GM21786 (cell line): Measurements from ENCODE around the gene GLI3.

ENCODE experiments used
- ATAC-seq: cut with Tn5 transposase; IDR thresholded peaks from one replicate; pipeline ENCODE4 v1.9.1; 2021; ENCODE audit not compliant: unreplicated experiment

The GLI3 gene

DNA sequence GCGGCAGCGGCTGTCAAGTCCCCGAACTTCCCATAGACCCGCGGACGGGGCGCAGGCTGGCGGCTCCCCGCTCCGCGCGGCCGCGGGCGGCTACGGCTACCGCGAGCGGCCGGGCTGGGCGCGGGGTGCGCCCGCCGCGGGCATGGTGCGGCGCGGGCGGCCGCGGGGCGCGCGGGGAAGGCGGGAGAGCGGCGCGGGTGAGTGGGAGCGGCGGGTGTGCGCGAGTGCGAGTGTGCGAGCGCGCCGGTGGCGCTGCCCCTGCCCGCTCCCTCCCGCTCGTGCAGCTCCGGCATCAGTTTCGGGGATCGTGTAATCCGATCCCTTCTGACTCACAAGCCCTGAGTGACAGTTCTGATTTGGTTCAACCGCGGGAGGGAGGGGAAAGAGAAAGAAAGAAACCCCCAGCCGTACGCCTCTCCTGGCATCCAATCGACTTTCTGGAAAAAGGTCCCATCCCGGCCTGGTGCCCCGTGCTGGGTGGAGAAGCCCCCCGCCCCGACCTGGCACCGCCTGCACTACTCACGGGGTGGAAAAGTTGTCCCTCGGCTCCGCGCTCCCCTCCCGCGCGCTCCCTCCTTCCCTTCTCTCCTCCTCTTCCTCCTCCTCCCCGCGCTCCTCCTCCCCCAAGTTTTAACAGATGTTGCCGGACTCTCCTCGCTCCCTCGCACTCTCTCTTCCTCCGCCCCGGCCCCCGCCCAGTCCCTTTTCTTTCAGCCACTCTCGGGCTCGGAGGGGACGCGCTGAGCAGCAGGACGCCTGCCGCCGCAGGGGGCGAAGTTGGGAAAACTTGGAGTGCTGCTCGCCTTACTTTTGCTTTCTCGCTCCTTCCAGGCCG, at the start of gene GLI3:
GLI3 (minus strand) TSS at position 234 of the 835 bp plus-strand sequence. CDS start 13,956 bp downstream, outside the sequence.
- ATAC-seq: no peak

DNA sequence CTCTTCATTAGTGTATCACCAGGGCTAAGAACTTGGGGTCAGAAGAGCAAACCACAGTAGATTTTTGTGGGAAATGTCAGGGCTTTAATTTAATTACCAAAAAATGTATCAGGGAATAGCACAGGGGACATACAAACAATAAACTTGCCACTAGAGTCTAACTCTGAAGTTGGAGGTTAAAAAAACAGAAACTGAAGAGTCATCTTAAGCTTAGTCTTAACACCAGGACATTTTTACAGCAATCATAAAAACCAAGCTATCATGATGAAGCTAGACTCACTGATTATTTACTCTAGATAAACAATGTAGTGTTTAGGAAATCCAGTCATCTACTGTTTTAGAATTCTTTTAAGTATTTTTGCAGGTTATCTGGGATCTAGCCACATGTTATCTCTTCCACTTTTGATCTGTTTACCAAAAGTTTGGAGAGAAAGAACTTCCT, 48.4 kb upstream of the GLI3 start:
- no peak for ATAC-seq

DNA sequence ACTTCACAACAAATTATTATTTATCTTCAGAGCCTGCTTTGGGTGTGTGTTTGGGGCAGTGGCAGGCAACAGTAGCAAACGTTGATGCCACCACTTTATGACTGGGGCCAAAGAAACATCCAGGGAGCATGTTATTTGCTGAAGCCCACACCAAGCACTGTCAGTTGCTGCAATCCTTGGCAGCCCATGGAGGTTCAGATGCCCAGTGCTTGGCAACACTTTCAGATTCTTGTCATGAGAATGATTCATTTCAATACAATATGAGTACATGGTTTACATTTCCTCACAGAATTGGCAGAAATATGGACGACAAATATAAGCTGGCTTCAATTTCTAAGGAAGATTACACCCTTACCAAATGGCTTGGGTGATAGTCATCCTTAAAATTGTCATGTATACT, 46.5 kb upstream of the GLI3 start:
- ATAC-seq: no peak

DNA sequence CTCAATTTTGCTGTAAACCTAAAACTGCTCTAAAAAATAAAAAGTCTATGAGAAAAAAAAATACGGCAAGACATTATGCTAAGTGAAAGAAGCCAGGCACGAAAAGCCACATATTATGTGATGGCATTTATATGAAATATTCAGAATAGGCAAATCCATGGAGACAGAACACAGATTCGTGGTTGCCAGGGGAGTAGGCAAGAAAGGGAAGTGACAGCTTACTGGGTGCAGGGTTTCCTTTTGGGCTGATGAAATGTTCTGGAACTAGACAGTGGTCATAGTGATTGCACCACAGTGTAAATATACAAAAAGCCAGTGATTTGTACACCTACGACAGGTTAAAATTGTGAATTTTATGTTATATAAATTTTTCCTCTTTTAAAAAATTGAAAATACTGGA, 41.3 kb upstream of the GLI3 start:
- ATAC-seq: no peak

DNA sequence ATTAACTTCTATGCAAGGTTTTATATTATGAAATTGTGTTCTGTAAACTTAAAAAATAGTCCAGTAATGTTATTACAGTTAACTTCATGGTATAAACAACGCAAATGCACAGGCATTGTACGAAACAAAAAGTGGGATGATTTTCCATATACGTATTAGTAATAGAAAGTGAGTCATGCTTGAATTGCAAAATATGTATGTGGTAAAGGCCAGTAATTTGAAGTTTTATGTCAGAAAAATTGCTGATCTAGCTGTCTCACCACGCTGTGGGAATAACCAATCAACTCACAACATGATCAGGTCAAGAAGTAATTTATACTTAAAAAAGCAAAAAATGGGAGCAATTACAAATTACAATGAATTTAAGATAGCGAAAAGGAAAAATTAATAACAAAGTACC, 37.0 kb upstream of the GLI3 start:
- ATAC-seq: no peak

DNA sequence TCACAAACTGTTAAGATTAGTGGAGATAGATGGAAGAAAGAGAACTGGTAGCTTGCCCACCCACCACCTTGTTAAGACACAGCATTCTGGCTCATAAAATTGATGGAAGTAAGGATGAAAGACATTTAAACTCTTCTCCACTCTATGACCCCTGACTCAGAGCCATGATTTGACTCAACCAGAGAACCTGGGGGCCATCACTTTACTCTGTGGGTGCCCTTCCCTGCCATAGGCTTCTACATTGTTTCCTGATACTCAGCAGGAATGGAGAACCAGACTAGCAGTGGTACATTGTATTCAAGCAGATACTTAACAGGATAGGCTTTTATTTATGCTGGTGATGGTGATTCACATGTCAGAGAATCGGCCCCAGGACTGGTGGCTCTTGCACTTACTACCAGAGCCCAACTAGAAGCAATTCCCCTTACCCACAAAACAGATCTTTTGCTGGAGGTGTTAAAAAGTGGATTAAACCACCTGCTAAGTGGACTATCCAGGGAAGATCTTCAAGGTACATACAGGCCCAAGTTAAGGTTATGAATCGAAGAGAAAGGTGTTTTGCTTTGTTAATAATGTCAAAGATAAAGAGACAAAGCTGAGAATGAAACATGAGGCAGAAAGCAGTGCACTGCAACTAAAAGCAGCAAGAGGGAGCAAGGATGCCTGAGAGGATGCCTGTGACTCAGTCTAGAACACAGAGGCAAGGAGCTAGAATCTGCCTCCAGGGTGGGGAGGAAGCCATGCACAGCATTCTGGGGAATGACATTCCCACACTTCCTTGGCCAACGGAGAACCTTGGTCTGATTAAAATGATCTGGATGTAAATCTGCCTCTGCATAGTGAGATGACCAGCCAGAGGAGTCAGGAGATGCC, 36.0 kb upstream of the GLI3 start:
- ATAC-seq: no peak

DNA sequence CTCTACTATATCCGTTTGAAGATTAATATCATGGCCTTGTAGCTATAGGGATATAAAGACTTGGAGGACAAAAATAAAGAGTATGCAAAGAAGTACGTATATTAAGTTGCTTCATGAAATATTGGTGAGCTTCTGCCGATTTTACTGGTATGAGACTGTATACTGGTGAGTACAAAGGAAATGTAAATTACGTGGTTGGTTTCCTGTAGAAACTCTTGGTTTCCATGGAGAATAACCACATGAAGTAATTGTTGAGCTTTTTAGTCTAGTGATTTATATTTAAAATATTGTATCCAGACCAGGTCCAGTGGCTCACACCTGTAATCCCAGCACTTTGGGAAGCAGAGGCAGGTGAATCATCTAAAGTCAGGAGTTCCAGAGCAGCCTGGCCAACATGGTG, 32.2 kb upstream of the GLI3 start:
- no peak for ATAC-seq

DNA sequence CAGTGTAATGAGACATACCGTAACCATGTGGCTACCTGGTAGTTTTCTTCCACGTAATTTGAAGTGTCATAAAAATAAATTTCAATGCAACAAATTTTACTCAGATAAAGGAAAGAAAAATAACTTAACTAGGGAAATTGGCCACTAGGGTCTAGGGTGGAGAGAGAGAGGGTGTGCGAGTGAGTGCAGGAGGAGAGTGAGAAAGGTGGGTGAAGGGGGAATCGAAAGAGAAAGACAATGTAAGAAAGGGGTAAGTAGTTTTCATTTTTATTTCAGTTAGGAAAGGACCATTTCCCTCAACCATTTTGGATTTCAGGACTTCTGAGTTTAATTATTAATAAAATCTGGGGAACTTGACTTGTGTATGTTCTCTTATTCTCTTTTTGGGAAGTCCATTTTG, 27.7 kb upstream of the GLI3 start:
- ATAC-seq: no peak

DNA sequence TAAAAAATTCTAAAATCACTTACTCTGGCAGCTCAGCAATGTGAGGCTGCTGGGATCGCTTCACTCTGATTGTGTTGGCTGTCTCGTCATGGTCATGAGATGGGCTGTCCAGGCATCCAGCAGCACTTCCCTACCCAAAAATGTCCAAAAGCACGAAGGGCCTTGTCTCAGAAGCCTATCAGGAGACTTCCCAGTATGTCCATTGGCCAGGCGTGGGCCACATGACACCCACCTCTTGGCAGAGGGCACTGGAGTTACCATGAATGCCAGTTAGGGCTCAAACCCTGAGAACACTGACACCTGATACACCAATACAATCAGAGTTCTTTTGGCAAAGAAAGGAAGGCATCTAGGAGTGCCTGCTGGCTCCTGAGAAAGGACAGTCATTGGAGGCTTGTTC, 27.0 kb upstream of the GLI3 start:
- no peak for ATAC-seq

DNA sequence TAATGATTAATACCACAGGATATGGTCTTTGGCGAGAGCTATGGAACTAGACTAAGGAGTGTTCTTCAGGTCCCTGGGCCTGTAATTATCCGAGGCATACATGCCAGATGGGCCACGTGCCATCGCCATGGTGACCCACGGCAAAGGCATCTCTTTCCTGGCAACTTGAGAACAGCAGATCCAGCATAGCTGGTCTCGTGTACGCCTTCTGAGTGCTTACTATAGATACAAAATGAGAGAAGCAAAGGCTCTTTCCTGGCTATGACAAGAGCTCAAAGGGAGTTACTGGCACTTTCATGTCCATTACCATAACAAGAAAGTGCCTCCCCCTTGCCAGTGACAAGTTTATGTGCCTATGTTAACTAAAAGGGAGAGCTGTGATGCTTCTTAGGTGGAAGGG, 26.0 kb upstream of the GLI3 start:
- ATAC-seq: no peak

DNA sequence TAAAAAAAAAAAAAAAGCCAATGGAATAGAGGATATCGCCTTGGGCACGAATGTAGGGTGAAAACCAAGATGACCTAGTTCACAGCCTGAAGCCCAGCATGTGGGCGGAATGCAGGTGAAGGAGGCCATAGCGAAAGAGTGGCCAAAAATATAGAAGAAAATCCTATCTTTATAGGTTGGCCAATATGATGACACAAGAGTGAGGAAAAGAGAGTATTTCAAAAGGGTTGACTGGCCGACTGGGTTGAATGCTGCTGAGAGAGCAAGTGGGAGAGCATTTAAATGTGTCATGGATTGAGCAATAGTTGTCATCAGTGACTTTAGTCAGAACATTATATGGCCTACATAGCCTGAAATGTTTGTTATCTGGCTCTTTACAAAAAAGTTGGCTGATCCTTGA, 17.2 kb upstream of the GLI3 start:
- ATAC-seq: no peak

DNA sequence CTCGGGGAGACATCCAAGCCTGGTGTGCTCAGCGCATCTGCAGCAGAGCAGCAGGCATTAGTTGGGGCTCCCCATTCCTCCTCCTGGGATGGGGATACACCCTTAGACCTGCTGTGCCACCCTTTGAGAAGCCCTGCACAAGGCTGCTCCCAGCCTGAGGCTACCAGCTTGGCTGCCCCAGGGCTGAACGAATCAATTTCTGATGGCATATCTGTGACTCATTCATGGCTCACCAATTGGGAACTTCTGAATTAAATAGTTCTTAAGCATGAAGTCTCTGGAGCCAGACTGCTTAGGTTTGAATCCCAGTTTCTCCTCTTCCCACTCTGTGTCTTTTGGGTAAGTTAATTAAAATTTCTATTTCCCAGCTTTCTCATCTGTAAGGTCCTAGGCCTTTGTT, 16.3 kb upstream of the GLI3 start:
- no peak for ATAC-seq

DNA sequence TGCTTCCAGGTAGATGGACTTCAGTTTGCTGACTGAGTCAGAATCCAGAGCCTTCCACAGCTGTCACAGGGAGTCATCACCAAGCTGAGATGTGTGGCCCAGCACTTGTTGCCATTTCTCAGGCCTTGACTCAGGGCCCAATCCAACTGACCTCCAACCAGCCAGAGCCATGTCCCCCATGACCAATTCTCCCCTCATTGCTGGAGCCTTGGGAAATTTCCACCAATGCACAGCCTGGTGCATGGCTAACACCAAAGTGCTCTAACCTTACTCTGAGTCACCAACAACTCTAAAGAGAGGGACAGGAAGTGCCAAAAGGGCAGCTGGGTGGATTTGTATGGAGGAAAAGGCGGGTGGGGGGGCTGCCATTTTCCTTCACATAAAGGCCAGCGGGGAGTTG, 13.4 kb upstream of the GLI3 start:
- no peak for ATAC-seq

DNA sequence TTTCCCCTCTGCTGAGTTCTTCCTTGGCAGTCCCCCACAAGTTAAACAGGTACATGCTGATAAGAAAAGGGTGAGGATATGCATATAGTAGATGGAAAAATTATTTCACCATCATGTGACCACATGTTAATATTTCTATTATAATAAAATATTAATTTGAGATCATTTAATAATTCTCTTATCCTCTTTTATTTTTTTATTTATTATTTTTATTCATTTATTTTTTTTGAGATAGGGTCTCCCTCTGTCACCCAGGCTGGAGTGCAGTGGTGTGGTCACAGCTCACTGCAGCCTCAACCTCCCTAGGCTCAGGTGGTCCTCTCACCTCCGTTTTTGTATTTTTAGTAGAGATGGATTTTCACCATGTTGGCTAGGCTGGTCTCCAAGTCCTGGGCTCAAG, 11.6 kb upstream of the GLI3 start:
- ATAC-seq: no peak

DNA sequence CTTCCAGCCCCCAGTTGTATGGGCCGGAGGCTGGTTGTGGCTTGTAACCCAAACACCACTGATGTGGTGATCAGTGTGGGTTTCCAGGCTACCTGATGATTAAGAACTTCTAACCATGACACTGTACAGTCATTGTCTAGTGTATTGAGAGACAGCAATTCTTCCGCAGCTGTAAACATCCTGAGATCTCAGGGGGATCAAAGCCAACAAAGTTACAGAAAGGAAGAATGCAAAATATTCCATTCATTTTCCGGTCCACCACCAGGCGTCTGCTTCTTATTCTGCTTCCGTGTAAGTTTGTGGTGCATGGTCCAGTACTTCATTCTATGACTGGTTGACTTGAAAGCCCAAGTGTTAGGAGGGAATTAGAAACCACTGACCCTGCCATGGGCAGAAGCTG, 10.3 kb upstream of the GLI3 start:
- ATAC-seq: no peak

DNA sequence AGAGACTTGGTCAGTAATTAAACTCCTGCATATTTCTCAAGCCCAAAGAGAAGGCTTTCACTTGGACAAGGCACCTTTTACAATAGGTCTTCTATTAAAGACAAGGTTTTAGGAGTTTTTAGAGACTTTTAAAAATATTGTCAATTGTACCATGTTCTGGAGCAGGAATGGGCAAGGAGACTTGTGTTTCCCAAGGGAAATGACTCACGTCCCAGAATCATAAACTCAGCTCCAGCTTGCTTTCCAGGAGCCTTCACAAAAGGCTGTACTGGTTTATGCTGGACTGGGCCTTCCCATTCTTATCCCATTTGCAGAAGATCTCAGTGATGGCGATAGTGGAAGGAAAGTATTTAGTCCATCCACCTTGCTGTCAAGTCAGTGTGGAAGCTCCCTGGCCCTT, 7.8 kb upstream of the GLI3 start:
- no peak for ATAC-seq

DNA sequence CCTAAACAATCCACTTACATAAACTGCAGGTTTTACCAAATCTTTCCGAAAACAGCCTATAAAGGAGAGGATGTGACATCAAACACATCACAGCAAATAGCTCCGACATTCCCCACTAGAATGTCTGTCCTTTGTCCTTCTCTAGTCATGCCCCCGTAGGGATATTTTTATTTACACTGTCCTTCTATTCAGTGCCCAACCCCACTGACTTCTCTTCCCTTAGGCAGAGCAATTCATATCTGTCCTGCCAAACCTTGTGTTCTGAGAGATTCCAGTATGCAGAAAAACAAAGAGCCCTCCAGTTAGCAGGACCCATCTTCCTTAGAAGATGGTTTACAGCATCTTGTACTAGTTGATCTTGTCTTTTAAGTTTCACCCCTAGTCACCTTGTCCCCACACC, 5.4 kb upstream of the GLI3 start:
- no peak for ATAC-seq

DNA sequence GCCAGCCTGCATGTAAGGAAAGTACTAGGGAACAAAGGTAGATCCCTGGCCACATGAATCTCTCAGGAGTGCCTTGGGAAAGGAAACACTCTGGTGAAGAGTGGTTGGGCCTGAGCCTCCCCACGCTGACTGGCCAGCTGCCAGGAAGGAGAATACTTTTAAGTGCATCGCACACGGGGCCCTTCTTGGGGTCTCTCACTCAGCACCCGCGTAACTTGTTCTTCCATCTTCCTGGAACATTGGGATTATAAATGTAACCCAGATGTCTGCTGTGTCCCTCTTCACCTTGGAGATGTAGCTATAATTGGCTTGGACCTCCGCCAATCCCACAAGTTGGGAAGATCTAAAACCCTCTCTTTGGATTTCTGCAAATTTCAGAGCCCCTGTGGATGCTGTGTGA, 4.4 kb upstream of the GLI3 start:
- ATAC-seq: no peak

DNA sequence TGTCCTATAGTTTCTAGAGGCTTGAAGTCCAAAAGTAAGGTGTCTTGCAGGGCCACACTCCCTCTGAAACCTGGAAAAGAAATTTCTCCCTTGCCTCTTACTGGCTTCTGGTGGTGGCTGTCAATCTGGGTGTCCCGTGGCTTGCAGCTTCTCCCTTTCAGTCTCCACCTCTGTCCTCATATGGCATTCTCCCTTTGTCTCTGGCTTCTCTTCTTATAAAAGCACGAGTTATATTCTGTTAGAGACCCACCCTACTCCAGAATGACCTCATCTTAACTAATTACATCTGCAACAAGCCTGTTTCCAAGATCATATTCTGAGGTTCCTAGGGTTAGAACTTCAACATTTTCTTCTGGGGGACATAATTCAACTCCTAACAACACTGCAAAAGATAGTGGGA, 3.4 kb upstream of the GLI3 start:
- ATAC-seq: no peak

DNA sequence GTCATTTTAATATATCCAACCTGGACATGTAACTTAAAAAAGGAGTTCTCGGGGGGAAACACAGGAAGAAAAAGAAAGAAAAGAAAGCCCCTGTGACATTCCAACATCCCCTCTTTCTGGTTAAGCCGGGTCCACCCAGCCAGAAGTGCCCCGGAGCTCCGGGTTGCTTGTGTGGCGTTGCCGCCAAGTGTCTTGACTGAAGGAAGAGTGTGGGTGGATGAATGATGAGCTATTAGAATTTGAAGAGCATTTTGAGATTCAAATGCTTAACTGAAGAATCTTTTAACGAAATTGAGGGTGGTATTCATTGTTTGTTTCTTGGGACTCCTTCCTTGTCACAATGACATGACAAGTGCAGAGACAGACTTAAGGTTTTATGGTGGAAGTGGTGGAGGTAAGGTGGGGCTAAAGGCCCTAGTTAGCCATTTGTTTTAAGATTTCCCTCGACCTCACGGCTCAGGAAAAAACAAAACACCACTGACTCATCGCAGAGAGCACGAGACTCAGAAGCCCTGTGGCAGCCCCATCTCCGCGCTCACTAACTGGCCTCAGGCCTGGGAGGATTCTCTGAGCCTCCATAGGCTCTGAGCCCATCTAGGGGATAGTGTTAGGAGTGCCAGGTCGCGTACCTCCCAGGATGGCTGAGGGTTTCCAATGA, 1.8 kb upstream of the GLI3 start:
- no peak for ATAC-seq

DNA sequence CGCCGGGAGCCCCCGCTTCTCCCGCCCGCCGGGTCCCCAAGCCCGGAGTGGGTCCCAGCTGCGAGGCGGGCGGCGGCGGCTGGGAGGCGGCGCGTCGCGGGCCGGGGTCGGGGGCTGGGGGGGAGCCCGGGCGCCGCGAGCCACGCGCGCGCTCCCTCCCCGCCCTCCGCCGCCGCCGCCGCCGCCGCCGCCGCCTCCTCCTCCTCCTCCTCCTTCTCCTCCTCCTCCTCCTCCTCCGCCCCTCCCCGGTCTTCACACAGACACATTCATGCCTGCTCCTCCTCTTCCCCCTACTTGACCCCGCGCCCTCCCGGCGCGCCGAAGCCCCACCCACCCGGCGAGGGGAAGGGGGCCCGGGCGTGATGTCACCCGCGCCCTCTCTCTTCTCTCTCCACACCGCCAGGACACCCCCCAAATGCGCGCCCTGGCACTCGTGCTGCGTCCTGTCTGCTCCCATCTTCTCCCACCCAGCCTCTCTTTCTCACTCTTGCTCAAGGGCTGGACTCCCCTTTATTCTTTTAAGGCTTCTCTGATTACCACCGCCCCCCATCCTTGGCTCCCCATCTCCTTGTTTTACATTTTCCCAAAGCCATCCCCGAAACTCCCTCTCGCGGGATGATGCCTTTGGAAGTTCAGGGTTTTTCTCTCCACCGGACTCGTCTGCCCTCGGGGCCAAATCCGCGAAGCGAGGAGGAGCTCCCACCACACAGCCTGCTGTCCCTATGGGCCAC, 967 bp upstream of the GLI3 start:
- ATAC-seq: no peak
